Left ventricle myocardium inferior (tissue), 1 donor: ENCODE measurements around the gene CLRN3. TPM values are rescaled to one million over a fixed set of nuclear protein-coding genes. Genes with fewer than 3 reads are reported as not detected.
A peak's percentile ranks its signal among the peaks of the same experiment; 100 is the strongest.

ENCODE experiments used
- DNase-seq: peaks from one replicate; pipeline ENCODE4 v3.0.0-alpha.2; 2020
- H3K27ac ChIP-seq: fragments of 200-600 bp; replicated peaks from 2 replicates; pipeline ENCODE4 v1.8.0; 2021
- H3K27me3 ChIP-seq: fragments of 200-600 bp; 2 replicates; pipeline ENCODE4 v1.8.0; 2021; ENCODE audit warnings: low read depth
- H3K36me3 ChIP-seq: fragments of 200-600 bp; 2 replicates; pipeline ENCODE4 v1.8.0; 2021
- H3K4me1 ChIP-seq: fragments of 200-600 bp; 2 replicates; pipeline ENCODE4 v1.8.0; 2021
- H3K4me3 ChIP-seq: fragments of 200-600 bp; 2 replicates; pipeline ENCODE4 v1.8.0; 2021; ENCODE audit warnings: mild to moderate bottlenecking, moderate library complexity
- H3K9me3 ChIP-seq: fragments of 200-600 bp; replicated peaks from 2 replicates; pipeline ENCODE4 v1.8.0; 2021
- CTCF ChIP-seq: fragments of 200-600 bp; IDR thresholded peaks from 2 replicates; pipeline ENCODE4 v1.8.0; 2021; ENCODE audit warnings: antibody characterized with exemption, mild to moderate bottlenecking, borderline replicate concordance
- intact Hi-C: fragments of 100-400 bp; cut with micrococcal nuclease; formaldehyde crosslinking; loops from one replicate; pipeline ENCODE4 v1.11.0; 2022
- total RNA-seq: library from RNA; stranded (reverse); fragmentation: NEBNext Ultra II Directional; extraction: Animal tissue kit (Norgen Biotek cat#: 25700); gene quantifications from one replicate; pipeline ENCODE4 v1.2.1, GENCODE V29; 2021
- donor health status: DM: no; HTN: yes; CAD: no; lungs with severe emphysema.

The CLRN3 gene
- total RNA-seq, 1 donor from 2014 or later, result not detected

DNA sequence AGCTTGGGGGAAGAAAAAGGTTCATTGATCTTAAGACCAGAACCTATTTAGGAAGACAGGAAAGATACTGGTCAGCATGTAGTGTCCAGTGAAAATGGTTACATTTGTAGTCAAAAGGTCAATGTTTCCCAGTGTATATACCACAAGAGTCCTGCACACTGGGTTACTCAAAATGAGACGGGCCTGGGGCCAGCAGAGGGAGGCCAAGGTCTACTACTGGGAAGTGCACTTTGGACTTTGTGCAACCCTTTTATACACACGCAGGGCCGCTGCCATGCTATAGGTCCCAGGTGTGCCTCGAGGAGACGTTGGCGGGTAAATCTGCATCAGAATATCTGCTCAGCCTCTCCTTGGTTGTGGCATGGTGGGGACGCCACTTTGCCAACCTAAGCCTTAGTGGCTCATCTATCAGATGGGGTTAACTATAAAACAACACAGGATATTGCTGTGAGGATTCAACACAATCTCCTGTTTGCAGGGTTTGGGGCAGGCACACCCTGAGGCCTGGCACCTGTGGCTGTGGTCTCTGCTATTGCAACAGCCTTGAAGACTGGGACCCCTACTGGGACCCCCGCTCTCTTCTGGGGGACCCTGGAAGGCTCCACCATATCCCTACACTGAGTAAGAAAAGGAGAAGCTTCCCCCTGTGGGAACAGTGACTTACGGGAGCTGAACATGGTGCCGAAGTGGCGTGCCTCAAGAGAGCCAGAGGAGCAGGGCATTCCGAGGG, 19.7 kb downstream of the CLRN3 start:
- intact Hi-C loops, result no loop called here
- TF ChIP-seq CTCF, result peak; percentile 13
- Histone ChIP-seq H3K9me3 (peaks cover 21% of the 10 kb centered on the region), H3K4me1 (peaks cover 15% of the 10 kb centered on the region), H3K27me3 (peaks cover 43% of the 10 kb centered on the region), H3K36me3 (no peaks in the 10 kb centered on the region), H3K27ac (no peak overlapping the region), H3K4me3 (no peak overlapping the region)
- DNase-seq, result no peak

GRCh38 chr10:127872011-127872761, 20.6 kb downstream of the CLRN3 start:
- Histone ChIP-seq H3K27me3 (peaks cover 42% of the 10 kb centered on the region), H3K36me3 (no peaks in the 10 kb centered on the region), H3K9me3 (peaks cover 21% of the 10 kb centered on the region), H3K4me1 (peaks cover 15% of the 10 kb centered on the region), H3K4me3 (no peak overlapping the region), H3K27ac (no peak overlapping the region)
- no peak for TF ChIP-seq CTCF
- intact Hi-C loops, result no loop called here
- DNase-seq, result peak; percentile 51

DNA sequence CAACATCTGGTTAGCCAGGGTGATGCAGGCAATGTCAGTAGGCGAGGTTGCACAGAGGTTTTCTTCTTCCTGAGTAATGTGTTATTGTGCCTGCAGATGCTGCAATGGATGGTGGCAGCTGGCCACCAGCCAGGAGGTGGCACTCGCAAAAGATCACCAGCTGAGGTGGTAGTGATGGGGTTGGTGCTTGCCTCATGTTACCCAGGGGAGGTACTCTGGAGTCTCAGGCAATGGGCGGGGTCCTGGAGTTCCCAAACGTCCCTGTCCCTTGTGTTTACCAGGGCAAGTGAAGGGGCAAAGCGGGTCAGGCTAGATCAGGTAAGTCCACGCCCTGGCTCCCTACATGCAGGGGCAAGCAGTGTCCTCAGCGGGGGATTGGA, 21.1 kb downstream of the CLRN3 start:
- Histone ChIP-seq H3K36me3 (no peaks in the 10 kb centered on the region), H3K9me3 (peaks cover 21% of the 10 kb centered on the region), H3K27ac (no peak overlapping the region), H3K27me3 (peaks cover 36% of the 10 kb centered on the region), H3K4me3 (no peak overlapping the region), H3K4me1 (peaks cover 15% of the 10 kb centered on the region)
- no peak for DNase-seq
- intact Hi-C loops, result no loop called here
- no peak for TF ChIP-seq CTCF

- no peak for DNase-seq
- no peak for TF ChIP-seq CTCF
- peaks cover 27% of the 10 kb centered on the region for H3K27me3 ChIP-seq
- intact Hi-C loops, result no loop called here
- peaks cover 15% of the 10 kb centered on the region for H3K4me1 ChIP-seq
- H3K9me3 ChIP-seq, result peaks cover 21% of the 10 kb centered on the region
- H3K36me3 ChIP-seq, result no peaks in the 10 kb centered on the region
- H3K27ac ChIP-seq, result no peak overlapping the region
- no peak overlapping the region for H3K4me3 ChIP-seq
Measured at GRCh38 chr10:127869329-127869728, 23.4 kb downstream of the CLRN3 start.

GRCh38 chr10:127867805-127868204, 24.9 kb downstream of the CLRN3 start:
- Histone ChIP-seq H3K4me1 (peaks cover 12% of the 10 kb centered on the region), H3K27ac (no peak overlapping the region), H3K4me3 (no peak overlapping the region), H3K36me3 (no peaks in the 10 kb centered on the region), H3K27me3 (peaks cover 27% of the 10 kb centered on the region), H3K9me3 (peaks cover 36% of the 10 kb centered on the region)
- intact Hi-C loops, result no loop called here
- DNase-seq, result no peak
- TF ChIP-seq CTCF, result no peak
